Activated CD4-positive, alpha-beta T cell treated with anti-CD3 and anti-CD28 coated beads for 4 hours (primary cell): Measurements from ENCODE around the gene KARS1.

Experiments
- DNase-seq, 2 donors: peaks; one replicate each; pipeline ENCODE4 v3.0.0-alpha.2; 2020

KARS1 gene

GRCh38 chr16:75647492-75648264 lies at the start of gene KARS1, which contains the start of gene TERF2IP:
KARS1 (minus strand) TSS chr16:75647665; CDS start chr16:75647639, 26 bp downstream.
TERF2IP (plus strand) TSS chr16:75647773; CDS start chr16:75647883, 110 bp downstream.
- peak; percentile 91 for DNase-seq

GRCh38 chr16:75695708-75696107 lies 48.2 kb upstream of the KARS1 start:
- DNase-seq = no peak

- DNase-seq = no peak
These were observed 39.9 kb upstream of the KARS1 start for GRCh38 chr16:75687361-75687760.

- DNase-seq = no peak
These were observed 34.8 kb upstream of the KARS1 start for GRCh38 chr16:75682308-75682707.

- DNase-seq = no peak
These were observed 31.9 kb upstream of the KARS1 start for GRCh38 chr16:75679366-75679765.

- DNase-seq = no peak
These were observed 29.4 kb upstream of the KARS1 start, which contains the start of gene CPHXL2 for GRCh38 chr16:75676909-75677308. CPHXL2 (minus strand) TSS chr16:75677009; CDS start chr16:75676999, 10 bp downstream.

GRCh38 chr16:75667503-75667902 lies 20.0 kb upstream of the KARS1 start:
- DNase-seq = no peak

- DNase-seq = no peak
These were observed 13.3 kb upstream of the KARS1 start for GRCh38 chr16:75660726-75661302.

GRCh38 chr16:75660321-75660720 lies 12.9 kb upstream of the KARS1 start:
- DNase-seq = no peak

GRCh38 chr16:75658175-75658574 lies 10.7 kb upstream of the KARS1 start:
- DNase-seq = no peak

- DNase-seq = no peak
These were observed 6.5 kb upstream of the KARS1 start for GRCh38 chr16:75653922-75654321.

- DNase-seq = peak; percentile 86 to 87
These were observed 1.0 kb upstream of the KARS1 start for GRCh38 chr16:75648265-75649076.

GRCh38 chr16:75647112-75647491 lies 363 bp downstream of the KARS1 start:
- no peak for DNase-seq

- no peak for DNase-seq
These were observed 3.0 kb downstream of the KARS1 start for GRCh38 chr16:75644240-75645012.

- DNase-seq = no peak
These were observed 6.9 kb downstream of the KARS1 start for GRCh38 chr16:75640598-75640997.

- DNase-seq = no peak
These were observed 12.4 kb downstream of the KARS1 start for GRCh38 chr16:75635036-75635435.

GRCh38 chr16:75632857-75633256 lies 14.6 kb downstream of the KARS1 start:
- no peak for DNase-seq

- DNase-seq = no peak
These were observed 17.4 kb downstream of the KARS1 start for GRCh38 chr16:75630052-75630451.

- no peak for DNase-seq
These were observed 18.3 kb downstream of the KARS1 start for GRCh38 chr16:75629132-75629531.

- no peak for DNase-seq
These were observed 19.1 kb downstream of the KARS1 start for GRCh38 chr16:75628351-75628750.

GRCh38 chr16:75627851-75628250 lies 19.6 kb downstream of the KARS1 start:
- no peak for DNase-seq

- no peak for DNase-seq
These were observed 20.7 kb downstream of the KARS1 start for GRCh38 chr16:75626806-75627205.

- DNase-seq = no peak
These were observed 22.5 kb downstream of the KARS1 start for GRCh38 chr16:75624921-75625334.
